Measurements from ENCODE around the gene DPAGT1. TPM values are rescaled to one million over a fixed set of nuclear protein-coding genes. Genes with fewer than 3 reads are reported as not detected.

Gene DPAGT1
- total RNA-seq, 4 donors from 2014 or later, result 2.8 to 30.6 (median 16.9) TPM

GRCh38 chr11:119100246-119100970 lies 1.2 kb downstream of the DPAGT1 start:
- H3K4me3 ChIP-seq, result peak overlapping the region; percentile 63 to 86
- peaks cover 0 to 12% of the 10 kb centered on the region in 2 donors for H3K4me1 ChIP-seq
- no peaks in the 10 kb centered on the region for H3K36me3 ChIP-seq
- no peak overlapping the region for H3K27ac ChIP-seq
- TF ChIP-seq CTCF (IDR thresholded peaks at IDR 0.05), result no peak
- no peak for TF ChIP-seq POLR2A (IDR thresholded peaks at IDR 0.05)
- no peaks in the 10 kb centered on the region for H3K9me3 ChIP-seq
- intact Hi-C loops (cut with DNase I; ENCODE audit: low total_unique reads), result no loop called here
- DNase-seq, result no peak
- H3K27me3 ChIP-seq, result no peaks in the 10 kb centered on the region

- peaks cover 0 to 12% of the 10 kb centered on the region in 2 donors for H3K4me1 ChIP-seq
- H3K9me3 ChIP-seq, result no peaks in the 10 kb centered on the region
- H3K4me3 ChIP-seq, result no peak overlapping the region
- H3K27me3 ChIP-seq, result no peaks in the 10 kb centered on the region
- no peak for DNase-seq
- TF ChIP-seq CTCF (IDR thresholded peaks at IDR 0.05) (no peak), POLR2A (IDR thresholded peaks at IDR 0.05) (no peak)
- H3K36me3 ChIP-seq, result no peaks in the 10 kb centered on the region
- intact Hi-C loops (cut with DNase I; ENCODE audit: low total_unique reads), result loop anchor here (10.0 kb wide), 1 partner anchor 235 kb away; the partner anchor contains the start of gene RNF26
- no peak overlapping the region for H3K27ac ChIP-seq
Measured at GRCh38 chr11:119099711-119100110, 1.9 kb downstream of the DPAGT1 start.

- Histone ChIP-seq H3K4me1 (peaks cover 0 to 6% of the 10 kb centered on the region in 2 donors), H3K27me3 (no peaks in the 10 kb centered on the region), H3K27ac (peak overlapping the region; percentile 97), H3K9me3 (no peaks in the 10 kb centered on the region), H3K36me3 (no peaks in the 10 kb centered on the region), H3K4me3 (peak overlapping the region; percentile 66 to 77)
- TF ChIP-seq POLR2A (IDR thresholded peaks at IDR 0.05), result peak; percentile 95 to 99
- no peak for TF ChIP-seq CTCF (IDR thresholded peaks at IDR 0.05)
- DNase-seq, result peak; percentile 99 to 100
- intact Hi-C loops (cut with DNase I; ENCODE audit: low total_unique reads), result loop anchor here (10.0 kb wide), 1 partner anchor 240 kb away; the partner anchor contains the start of gene RNF26
Measured at GRCh38 chr11:119095066-119095880, 6.4 kb downstream of the DPAGT1 start.

- Histone ChIP-seq H3K4me1 (peaks cover 0 to 4% of the 10 kb centered on the region in 2 donors), H3K27ac (peak overlapping the region; percentile 97), H3K4me3 (peak overlapping the region; percentile 66 to 77), H3K9me3 (no peaks in the 10 kb centered on the region), H3K27me3 (no peaks in the 10 kb centered on the region), H3K36me3 (no peaks in the 10 kb centered on the region)
- peak; percentile 82 to 83 for DNase-seq
- TF ChIP-seq POLR2A (IDR thresholded peaks at IDR 0.05), result no peak
- peak; percentile 62 to 78 (median 75) for TF ChIP-seq CTCF (IDR thresholded peaks at IDR 0.05)
- intact Hi-C loops (cut with DNase I; ENCODE audit: low total_unique reads), result loop anchor here (10.0 kb wide), 1 partner anchor 240 kb away; the partner anchor contains the start of gene RNF26
Measured at GRCh38 chr11:119094816-119095065, 6.9 kb downstream of the DPAGT1 start.

Measured in uterus (tissue), 4 donors.